CD4-positive, CD25-positive, alpha-beta regulatory T cell (primary cell): ENCODE measurements around the gene HNRNPUL1. TPM values are rescaled to one million over a fixed set of nuclear protein-coding genes. Genes with fewer than 3 reads are reported as not detected.
"Not testable (repeated sequence)": the region's sequence is repeated elsewhere in the genome, so short reads cannot be mapped to it uniquely, and the experiment has no call there.

Experiments used
- ATAC-seq, 2 donors: fragments of 150-1000 bp; cut with Tn5 transposase; one replicate each; pipeline ENCODE4 v1.10.0; 2021; ENCODE audit warnings: low read depth in 2 of 2, moderate number of reproducible peaks in 2 of 2, moderate library complexity in 1 of 2
- DNase-seq, 3 donors: peaks; one replicate each; pipeline versions ENCODE4 v3.0.0 to v3.0.0-alpha.2; 2012 to 2022; ENCODE audit warnings: mixed read lengths in 1 of 3
- H3K27ac ChIP-seq: one replicate; pipeline ENCODE4 v1.7.0; 2013; ENCODE audit warnings: mild to moderate bottlenecking, low read length; ENCODE audit not compliant: insufficient read depth, poor library complexity, severe bottlenecking
- H3K27me3 ChIP-seq: one replicate; pipeline ENCODE4 v1.7.0; 2013; ENCODE audit warnings: low read length; ENCODE audit not compliant: control insufficient read depth, insufficient read depth
- H3K36me3 ChIP-seq: one replicate; pipeline ENCODE4 v1.7.0; 2013; ENCODE audit warnings: mild to moderate bottlenecking, low read length, moderate library complexity; ENCODE audit not compliant: control insufficient read depth, insufficient read depth
- H3K4me1 ChIP-seq: 2 replicates; pipeline ENCODE4 v1.7.0; 2013; ENCODE audit warnings: mild to moderate bottlenecking, low read length; ENCODE audit not compliant: insufficient read depth, control insufficient read depth, poor library complexity, severe bottlenecking
- H3K4me3 ChIP-seq: one replicate; pipeline ENCODE4 v1.7.0; 2013; ENCODE audit warnings: low read depth, mild to moderate bottlenecking, low read length, moderate library complexity
- H3K9me3 ChIP-seq, 2 experiments: 1 replicate in 1 of 2; 2 replicates in 1 of 2; pipeline ENCODE4 v1.7.0; 2013; ENCODE audit warnings: low read length in 2 of 2, mild to moderate bottlenecking in 1 of 2, moderate library complexity in 1 of 2; ENCODE audit not compliant: control insufficient read depth in 2 of 2
- H3K27ac Mint-ChIP-seq, 3 donors: one replicate each; pipeline ENCODE4 v1.8.0; 2020 to 2022; ENCODE audit warnings: mild to moderate bottlenecking in 3 of 3, mixed read lengths in 3 of 3, moderate library complexity in 2 of 3
- H3K27me3 Mint-ChIP-seq: one replicate; pipeline ENCODE4 v1.8.0; 2022; ENCODE audit warnings: mild to moderate bottlenecking, mixed read lengths
- H3K36me3 Mint-ChIP-seq: one replicate; pipeline ENCODE4 v1.8.0; 2020; ENCODE audit warnings: mixed read lengths
- H3K4me1 Mint-ChIP-seq, 4 donors: one replicate each; pipeline ENCODE4 v1.8.0; 2020 to 2022; ENCODE audit warnings: mixed read lengths in 4 of 4, mild to moderate bottlenecking in 1 of 4
- H3K4me3 Mint-ChIP-seq, 4 donors: one replicate each; pipeline ENCODE4 v1.8.0; 2020 to 2022; ENCODE audit warnings: mild to moderate bottlenecking in 4 of 4, mixed read lengths in 4 of 4, moderate library complexity in 3 of 4
- H3K9me3 Mint-ChIP-seq, 7 donors: one replicate each; pipeline ENCODE4 v1.8.0; 2020 to 2022; ENCODE audit warnings: mixed read lengths in 7 of 7, mild to moderate bottlenecking in 3 of 7, moderate library complexity in 2 of 7
- polyA plus RNA-seq, 4 donors: library from polyadenylated mRNA; unstranded; fragments of 300-500 nt; fragmentation: Illumina TruSeq; gene quantifications; one replicate each; pipeline ENCODE4 v1.2.3, GENCODE V29; 2021
- total RNA-seq: library from RNA; stranded (reverse); gene quantifications from one replicate; pipeline ENCODE4 v1.2.3, GENCODE V29; 2022

The HNRNPUL1 gene
- total and polyA plus RNA-seq, 5 donors from 2014 or later = 39.3 to 354 (median 50.4) TPM

GRCh38 chr19:41344162-41344561 lies 80.0 kb downstream of the HNRNPUL1 start:
- ATAC-seq (no peak), DNase-seq (no peak)
- peak overlapping the region in 3 of 4 donors; percentile 44 to 77 (median 51) for H3K4me3 Mint-ChIP-seq
- peaks cover 10 to 72% (median 43%) of the 10 kb centered on the region in 4 donors for H3K4me1 Mint-ChIP-seq
- H3K9me3 Mint-ChIP-seq = no peaks in the 10 kb centered on the region
- Histone ChIP-seq H3K4me3 (no peak overlapping the region), H3K9me3 (no peaks in the 10 kb centered on the region), H3K4me1 (peaks cover 54% of the 10 kb centered on the region), H3K27me3 (no peaks in the 10 kb centered on the region), H3K27ac (no peak overlapping the region), H3K36me3 (peaks cover 68% of the 10 kb centered on the region)
- H3K27me3 Mint-ChIP-seq = no peaks in the 10 kb centered on the region
- peak overlapping the region in 2 of 3 donors; percentile 25 to 60 for H3K27ac Mint-ChIP-seq
- H3K36me3 Mint-ChIP-seq = peaks cover 32% of the 10 kb centered on the region

DNA sequence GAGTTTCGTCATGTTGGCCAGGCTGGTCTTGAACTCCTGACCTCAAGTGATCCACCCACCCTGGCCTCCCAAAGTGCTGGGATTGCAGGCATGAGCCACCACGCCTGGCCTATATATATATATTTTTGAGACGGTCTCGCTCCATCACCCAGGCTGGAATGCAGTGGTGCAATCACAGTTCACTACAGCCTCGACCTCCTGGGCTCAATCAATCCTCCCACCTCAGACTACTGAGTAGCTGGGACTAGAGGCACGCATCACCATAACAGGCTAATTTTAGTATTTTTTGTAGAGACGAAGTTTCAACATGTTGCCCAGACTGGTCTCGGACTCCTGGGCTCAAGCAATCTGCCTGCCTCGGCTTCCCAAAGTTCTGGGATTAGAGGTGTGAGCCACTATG lies 82.7 kb downstream of the HNRNPUL1 start:
- H3K36me3 ChIP-seq = peaks cover 46% of the 10 kb centered on the region
- Mint-ChIP-seq H3K36me3 (peaks cover 26% of the 10 kb centered on the region), H3K4me3 (peak overlapping the region in 2 of 4 donors; percentile 50 to 67), H3K4me1 (peaks cover 16 to 71% (median 43%) of the 10 kb centered on the region in 4 donors)
- not testable (repeated sequence) for H3K27me3 ChIP-seq, ATAC-seq, H3K27ac ChIP-seq, H3K27ac Mint-ChIP-seq, H3K9me3 Mint-ChIP-seq, H3K9me3 ChIP-seq, DNase-seq, H3K27me3 Mint-ChIP-seq, H3K4me3 ChIP-seq
- peaks cover 67% of the 10 kb centered on the region for H3K4me1 ChIP-seq

DNA sequence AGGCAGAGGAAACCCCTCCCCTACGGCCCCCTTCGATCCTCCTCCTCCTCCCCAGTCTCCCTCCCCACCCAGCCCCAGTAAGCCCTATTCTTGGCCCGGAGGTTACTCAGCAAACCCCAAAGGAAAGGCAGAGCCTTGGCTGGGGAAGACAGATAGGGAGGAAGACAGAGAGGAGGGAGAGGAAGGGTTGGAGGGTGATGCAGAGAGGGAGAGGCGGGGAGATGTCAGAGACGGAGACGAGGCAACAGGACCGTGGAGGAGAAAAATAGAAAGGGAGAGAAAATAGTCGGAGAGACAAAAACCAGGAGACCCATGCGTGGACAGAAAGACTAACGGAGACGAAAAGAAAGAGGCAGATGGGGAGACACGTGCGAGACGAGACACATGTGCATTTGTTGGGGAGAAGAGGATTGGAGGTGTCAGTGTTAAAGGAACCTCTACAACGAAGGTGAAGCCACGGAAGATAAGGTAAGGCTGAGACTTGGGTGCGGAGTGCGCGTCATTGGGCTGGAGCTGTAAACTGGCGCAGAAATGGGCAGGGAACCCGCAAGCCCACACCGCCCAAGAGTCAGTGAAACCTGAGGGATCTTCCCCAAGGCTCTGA lies 86.7 kb downstream of the HNRNPUL1 start:
- Histone ChIP-seq H3K36me3 (peaks cover 18% of the 10 kb centered on the region), H3K9me3 (no peaks in the 10 kb centered on the region), H3K27ac (peak overlapping the region; percentile 92), H3K4me3 (peak overlapping the region; percentile 97), H3K4me1 (peaks cover 59% of the 10 kb centered on the region), H3K27me3 (no peaks in the 10 kb centered on the region)
- Mint-ChIP-seq H3K4me3 (peak overlapping the region; percentile 97 to 100 (median 100)), H3K9me3 (peaks cover 0 to 4% (median 0%) of the 10 kb centered on the region in 7 donors), H3K27me3 (peaks cover 5% of the 10 kb centered on the region), H3K27ac (peak overlapping the region; percentile 96 to 99 (median 96)), H3K4me1 (peaks cover 16 to 61% (median 41%) of the 10 kb centered on the region in 4 donors), H3K36me3 (peaks cover 16% of the 10 kb centered on the region)
- no peak for DNase-seq
- peak; percentile 3 to 8 for ATAC-seq

- Histone ChIP-seq H3K27me3 (no peaks in the 10 kb centered on the region), H3K36me3 (peaks cover 11% of the 10 kb centered on the region), H3K9me3 (no peaks in the 10 kb centered on the region), H3K4me3 (peak overlapping the region; percentile 97), H3K4me1 (peaks cover 62% of the 10 kb centered on the region), H3K27ac (peak overlapping the region; percentile 92)
- Mint-ChIP-seq H3K27me3 (peaks cover 5% of the 10 kb centered on the region), H3K27ac (peak overlapping the region; percentile 64 to 99 (median 98)), H3K4me3 (peak overlapping the region; percentile 97 to 100 (median 100)), H3K36me3 (peaks cover 12% of the 10 kb centered on the region), H3K9me3 (peaks cover 0 to 4% (median 0%) of the 10 kb centered on the region in 7 donors), H3K4me1 (peaks cover 16 to 63% (median 41%) of the 10 kb centered on the region in 4 donors)
- ATAC-seq (peak; percentile 59 to 62), DNase-seq (peak; percentile 84 to 88 (median 87))
Observed at GRCh38 chr19:41351339-41352245, 87.4 kb downstream of the HNRNPUL1 start.

- H3K4me1 Mint-ChIP-seq = peaks cover 16 to 66% (median 47%) of the 10 kb centered on the region in 4 donors
- H3K4me3 Mint-ChIP-seq = peak overlapping the region; percentile 97 to 100 (median 100)
- H3K9me3 ChIP-seq = no peaks in the 10 kb centered on the region
- H3K27me3 Mint-ChIP-seq = peaks cover 5% of the 10 kb centered on the region
- H3K4me1 ChIP-seq = peaks cover 68% of the 10 kb centered on the region
- H3K27ac ChIP-seq = peak overlapping the region; percentile 92
- DNase-seq = no peak
- peak overlapping the region; percentile 88 for H3K4me3 ChIP-seq
- no peaks in the 10 kb centered on the region for H3K27me3 ChIP-seq
- H3K9me3 Mint-ChIP-seq = peaks cover 0 to 4% (median 0%) of the 10 kb centered on the region in 7 donors
- peaks cover 12% of the 10 kb centered on the region for H3K36me3 Mint-ChIP-seq
- peak overlapping the region; percentile 64 to 99 (median 98) for H3K27ac Mint-ChIP-seq
- no peak for ATAC-seq
- peaks cover 7% of the 10 kb centered on the region for H3K36me3 ChIP-seq
Observed at GRCh38 chr19:41352279-41352608, 88.1 kb downstream of the HNRNPUL1 start.

- peak; percentile 72 to 80 (median 79) for DNase-seq
- ATAC-seq = peak; percentile 18 to 22
- H3K36me3 ChIP-seq = peaks cover 4% of the 10 kb centered on the region
- H3K4me3 ChIP-seq = peak overlapping the region; percentile 88
- Mint-ChIP-seq H3K4me3 (peak overlapping the region; percentile 97 to 100 (median 100)), H3K36me3 (peaks cover 12% of the 10 kb centered on the region), H3K4me1 (peaks cover 17 to 68% (median 52%) of the 10 kb centered on the region in 4 donors), H3K27ac (peak overlapping the region; percentile 56 to 99 (median 98)), H3K27me3 (peaks cover 5% of the 10 kb centered on the region), H3K9me3 (peaks cover 0 to 4% (median 0%) of the 10 kb centered on the region in 7 donors)
- H3K4me1 ChIP-seq = peaks cover 74% of the 10 kb centered on the region
- peak overlapping the region; percentile 92 for H3K27ac ChIP-seq
- no peaks in the 10 kb centered on the region for H3K27me3 ChIP-seq
- H3K9me3 ChIP-seq = no peaks in the 10 kb centered on the region
Observed at GRCh38 chr19:41352609-41353465, 88.7 kb downstream of the HNRNPUL1 start.
